SK-N-SH (cell line): ENCODE measurements around the gene ICA1.
"Not testable (repeated sequence)": the region's sequence is repeated elsewhere in the genome, so short reads cannot be mapped to it uniquely, and the experiment has no call there.

Experiments
- CTCF ChIP-seq: fragments of 200-600 bp; sonication (generic); IDR thresholded peaks from 2 replicates; pipeline ENCODE4 v1.6.1; 2017; ENCODE audit warnings: antibody characterized with exemption, mild to moderate bottlenecking, moderate library complexity
- EP300 ChIP-seq, 2 experiments: IDR thresholded peaks; 2 replicates each; pipeline versions ENCODE4 v1.4.0 to v1.6.1; 2012; ENCODE audit warnings: borderline replicate concordance in 1 of 2, low read depth in 1 of 2, low read length in 1 of 2
- GABPA ChIP-seq: IDR thresholded peaks from 2 replicates; pipeline ENCODE4 v1.4.0; 2012; ENCODE audit warnings: low read depth, mild to moderate bottlenecking
- GATA2 ChIP-seq: sonication (generic); formaldehyde crosslinking; IDR thresholded peaks from 2 replicates; pipeline ENCODE4 v1.5.0; 2020; ENCODE audit warnings: mild to moderate bottlenecking, missing genetic modification reagents
- IRF3 ChIP-seq: fragments of 150-350 bp; IDR thresholded peaks from 2 replicates; pipeline ENCODE4 v1.6.1; 2016; ENCODE audit warnings: mild to moderate bottlenecking, low read depth, low read length
- MAX ChIP-seq: IDR thresholded peaks from 2 replicates; pipeline ENCODE4 v1.4.0; 2012; ENCODE audit warnings: low read depth
- NFIC ChIP-seq: IDR thresholded peaks from 2 replicates; pipeline ENCODE4 v1.4.0; 2012; ENCODE audit warnings: borderline replicate concordance
- POLR2AphosphoS5 ChIP-seq: IDR thresholded peaks from 2 replicates; pipeline ENCODE4 v1.6.1; 2012; ENCODE audit warnings: low read depth, low read length
- REST ChIP-seq: IDR thresholded peaks from 2 replicates; pipeline ENCODE4 v1.6.1; 2012; ENCODE audit warnings: mild to moderate bottlenecking, low read depth, low read length, moderate library complexity
- USF2 ChIP-seq: fragments of 150-350 bp; IDR thresholded peaks from 2 replicates; pipeline ENCODE4 v1.6.1; 2017; ENCODE audit warnings: antibody characterized with exemption, low read length, low read depth, borderline replicate concordance

GRCh38 chr7:8297023-8297422, 35.1 kb upstream of the ICA1 start:
- not testable (repeated sequence) for TF ChIP-seq CTCF; NFIC; GATA2; MAX; IRF3; EP300 (IDR thresholded peaks at IDR 0.05; ENCODE audit: borderline replicate concordance in 1 of 2, low read depth in 1 of 2, low read length in 1 of 2); GABPA; USF2; POLR2AphosphoS5; REST
